A549 (cell line): ENCODE results near the gene PDE4D. TPM values are rescaled to one million over a fixed set of nuclear protein-coding genes. Genes with fewer than 3 reads are reported as not detected.

Experiments used
- ATAC-seq, 2 experiments: fragments of 200-7000 bp in 1 of 2; fragments of >200 bp in 1 of 2; cut with Nextera tagmentation in 1 of 2; cut with Tn5 transposase in 1 of 2; 3 replicates each; pipeline versions ENCODE4 v1.8.0 to v1.9.1; 2018 to 2020; ENCODE audit warnings: mild to moderate bottlenecking in 1 of 2, moderate library complexity in 1 of 2
- CTCF ChIA-PET: fragments of 300-600 bp; sonication (Branson Sonifier 250); formaldehyde crosslinking; extraction: SDS; loops from one replicate; lab custom pipeline; 2021; ENCODE audit warnings: antibody characterized with exemption, inconsistent platforms; lab: Yijun Ruan, JAX
- POLR2A ChIA-PET: fragments of 350-600 bp; formaldehyde crosslinking; extraction: SDS; loops from one replicate; lab custom pipeline; 2021; ENCODE audit warnings: antibody characterized with exemption, inconsistent platforms; lab: Yijun Ruan, JAX
- DNase-seq, 2 experiments: peaks; one replicate each; pipeline versions ENCODE4 v3.0.0 to v3.0.0-alpha.2; 2011 to 2016; ENCODE audit warnings: low read depth in 1 of 2, low spot score in 1 of 2
- FAIRE-seq: peaks from 2 replicates; lab custom pipeline; 2011; peaks lifted over from hg19 to GRCh38; lab: Jason Lieb, UNC
- H3K27ac ChIP-seq, 2 experiments: fragments of >200 bp; sonication (Bioruptor Twin); formaldehyde crosslinking; 3 replicates each; pipeline ENCODE4 v1.5.1; 2016 to 2017
- H3K4me1 ChIP-seq: fragments of >200 bp; sonication (Bioruptor Twin); formaldehyde crosslinking; 3 replicates; pipeline ENCODE4 v1.6.1; 2016
- H3K4me2 ChIP-seq: fragments of >200 bp; sonication (Bioruptor Twin); formaldehyde crosslinking; 3 replicates; pipeline ENCODE4 v1.6.1; 2016
- H3K4me3 ChIP-seq: fragments of >200 bp; sonication (Bioruptor Twin); formaldehyde crosslinking; 3 replicates; pipeline ENCODE4 v1.5.1; 2016
- H3K9me3 ChIP-seq: fragments of >200 bp; sonication (Bioruptor Twin); formaldehyde crosslinking; 3 replicates; pipeline ENCODE4 v1.6.1; 2016
- CEBPB ChIP-seq, 2 experiments: fragments of >200 bp in 1 of 2; sonication (Bioruptor Twin) in 1 of 2; formaldehyde crosslinking in 1 of 2; IDR thresholded peaks; 2 replicates each; pipeline ENCODE4 v1.6.1; 2012 to 2016
- CHD2 ChIP-seq: fragments of 150-350 bp; IDR thresholded peaks from 2 replicates; pipeline ENCODE4 v1.6.1; 2014; ENCODE audit warnings: low read length; ENCODE audit not compliant: partially characterized antibody
- EHMT2 ChIP-seq: fragments of 200-600 bp; sonication (generic); IDR thresholded peaks from 2 replicates; pipeline ENCODE4 v1.6.1; 2016; ENCODE audit warnings: antibody characterized with exemption, low read depth, mild to moderate bottlenecking, moderate library complexity
- FOSL2 ChIP-seq, 2 experiments: fragments of 450-650 bp in 1 of 2; fragments of >200 bp in 1 of 2; sonication (Bioruptor Twin) in 1 of 2; formaldehyde crosslinking; IDR thresholded peaks; 2 replicates each; pipeline versions ENCODE4 v1.5.0 to v1.6.1; 2016 to 2020; ENCODE audit warnings: mild to moderate bottlenecking in 1 of 2, moderate library complexity in 1 of 2
- HOXB5 ChIP-seq: fragments of 250-450 bp; sonication (Bioruptor Pico); IDR thresholded peaks from 2 replicates; pipeline ENCODE4 v1.5.0; 2020; ENCODE audit warnings: mild to moderate bottlenecking, moderate library complexity
- KDM5A ChIP-seq: fragments of 200-600 bp; sonication (generic); IDR thresholded peaks from 2 replicates; pipeline ENCODE4 v1.6.1; 2016; ENCODE audit warnings: antibody characterized with exemption, mild to moderate bottlenecking
- NFE2L2 ChIP-seq: fragments of 150-350 bp; conservative IDR thresholded peaks from 2 replicates; pipeline ENCODE4 v1.6.1; 2014; ENCODE audit warnings: low read length
- NPAS2 ChIP-seq: fragments of 250-450 bp; sonication (Bioruptor Pico); IDR thresholded peaks from 2 replicates; pipeline ENCODE4 v1.8.0; 2022; ENCODE audit warnings: mild to moderate bottlenecking, moderate library complexity, borderline replicate concordance
- POLR2AphosphoS2 ChIP-seq: conservative IDR thresholded peaks from 2 replicates; pipeline ENCODE4 v1.6.1; 2012; ENCODE audit warnings: low read length, improper control_type of control experiment, inconsistent platforms
- RAD21 ChIP-seq, 2 experiments: fragments of >200 bp in 1 of 2; sonication (Bioruptor Twin) in 1 of 2; formaldehyde crosslinking in 1 of 2; IDR thresholded peaks in 1 of 2; conservative IDR thresholded peaks in 1 of 2; 2 replicates in 1 of 2; 3 replicates in 1 of 2; pipeline ENCODE4 v1.6.1; 2012 to 2018; ENCODE audit warnings: inconsistent platforms in 1 of 2
- RARB ChIP-seq: fragments of 250-450 bp; sonication (Bioruptor Pico); IDR thresholded peaks from 2 replicates; pipeline ENCODE4 v1.8.0; 2021; ENCODE audit warnings: mild to moderate bottlenecking, moderate library complexity
- RNF2 ChIP-seq: fragments of 200-600 bp; sonication (generic); IDR thresholded peaks from 2 replicates; pipeline ENCODE4 v1.6.1; 2016; ENCODE audit warnings: low read depth, mild to moderate bottlenecking, antibody characterized with exemption, moderate library complexity, borderline replicate concordance
- SMC3 ChIP-seq: fragments of >200 bp; sonication (Bioruptor Twin); formaldehyde crosslinking; IDR thresholded peaks from 3 replicates; pipeline ENCODE4 v1.6.1; 2018; ENCODE audit warnings: inconsistent platforms
- TP53 ChIP-seq: fragments of 250-450 bp; sonication (Bioruptor Pico); IDR thresholded peaks from 2 replicates; pipeline ENCODE4 v1.5.0; 2021; ENCODE audit warnings: mild to moderate bottlenecking, moderate library complexity
- WGBS: methylation state at CpG from one replicate; pipeline ENCODE4 v1.1.6; 2017; ENCODE audit errors: missing lambda C conversion rate; 5-methylcytosine and 5-hydroxymethylcytosine counted together
- polyA plus RNA-seq, 4 experiments: library from polyadenylated mRNA; depleted of rRNA in 3 of 4; stranded (reverse); fragments of >200 nt; fragmentation: RNase III in 1 of 4; extraction: RNeasy Plus Mini Kit Qiagen cat#74134 plus additional on column Dnase treatment in 1 of 4; gene quantifications; 2 replicates in 3 of 4; 3 replicates in 1 of 4; pipeline ENCODE4 v1.2.3, GENCODE V29; 2011 to 2017
- TF ChIP-seq, protein P1 (sequence below): fragments of 250-450 bp; sonication (Bioruptor Pico); IDR thresholded peaks from 2 replicates; pipeline ENCODE4 v1.5.0; 2020; ENCODE audit warnings: low read depth, mild to moderate bottlenecking, moderate library complexity
- TF ChIP-seq, protein P2 (sequence below): IDR thresholded peaks from 2 replicates; pipeline ENCODE4 v1.6.1; 2012
- TF ChIP-seq, protein P3 (sequence below): fragments of 450-650 bp; IDR thresholded peaks from 2 replicates; pipeline ENCODE4 v1.6.1; 2014; ENCODE audit warnings: antibody characterized with exemption
- TF ChIP-seq, protein P4 (sequence below): fragments of 200-600 bp; sonication (generic); IDR thresholded peaks from 2 replicates; pipeline ENCODE4 v1.6.1; 2016; ENCODE audit warnings: antibody characterized with exemption, mild to moderate bottlenecking, moderate library complexity

Gene PDE4D
- polyA plus RNA-seq, 2 of the 4 experiments (the other 2 are of a cell fraction) = 74.0 to 213 TPM

DNA sequence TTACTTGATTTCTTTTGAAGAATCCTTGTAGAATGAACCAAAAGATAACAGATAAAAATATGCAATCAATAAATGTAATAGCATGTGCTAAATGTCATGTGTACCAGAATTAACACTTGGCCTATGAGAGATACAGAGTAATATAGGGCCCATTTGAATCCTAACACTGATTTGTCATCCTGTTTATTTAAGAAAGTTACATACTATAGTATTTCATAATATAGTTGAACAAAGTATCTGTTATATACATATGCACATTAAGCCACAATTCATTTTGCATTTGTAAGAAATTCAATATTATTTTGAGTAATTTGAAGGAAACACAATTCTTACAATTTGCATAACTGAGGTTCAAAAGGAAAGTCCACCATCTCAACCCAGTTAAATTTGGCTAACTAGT lies 389.5 kb downstream of the PDE4D start:
- POLR2A ChIA-PET = no interaction called here

DNA sequence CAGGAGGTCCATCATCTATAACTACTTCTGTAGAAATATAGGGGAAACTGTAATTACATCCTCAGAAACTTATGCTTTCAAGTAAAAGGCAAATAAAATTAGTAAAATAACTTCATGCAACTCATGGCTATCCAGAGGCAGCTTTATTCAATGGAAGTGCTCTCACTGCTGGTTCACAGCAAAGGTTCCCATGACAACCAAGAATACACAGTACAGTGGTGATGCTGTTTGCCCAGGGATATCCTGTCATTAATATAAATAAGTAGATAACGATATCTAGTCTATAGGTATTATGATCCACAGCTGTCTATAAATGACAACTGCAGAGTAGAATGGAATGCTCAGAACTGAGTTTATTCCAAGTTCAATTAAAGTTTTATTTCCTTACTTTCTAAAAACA lies 390.3 kb downstream of the PDE4D start:
- no peak for FAIRE-seq
- ATAC-seq = peak in 1 of 2 experiments; percentile 67; a peak in 3 of 6 replicates
- no peak overlapping the region for H3K4me3 ChIP-seq
- WGBS = 27% methylated on average over 1 of the region's 1 CpG
- TF ChIP-seq CEBPB (IDR thresholded peaks at IDR 0.05) (no peak), NPAS2 (CRISPR knock-in tag) (no peak), TP53 (CRISPR knock-in tag) (no peak)
- TF ChIP-seq, protein P1, sequence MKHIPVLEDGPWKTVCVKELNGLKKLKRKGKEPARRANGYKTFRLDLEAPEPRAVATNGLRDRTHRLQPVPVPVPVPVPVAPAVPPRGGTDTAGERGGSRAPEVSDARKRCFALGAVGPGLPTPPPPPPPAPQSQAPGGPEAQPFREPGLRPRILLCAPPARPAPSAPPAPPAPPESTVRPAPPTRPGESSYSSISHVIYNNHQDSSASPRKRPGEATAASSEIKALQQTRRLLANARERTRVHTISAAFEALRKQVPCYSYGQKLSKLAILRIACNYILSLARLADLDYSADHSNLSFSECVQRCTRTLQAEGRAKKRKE (CRISPR knock-in tag) = no peak
- TF ChIP-seq, all 56 proteins: peak for 0
- Histone ChIP-seq H3K27ac (peak overlapping the region; percentile 65 to 67; a peak in 5 of 6 replicates), H3K4me1 (peaks cover 94% of the 10 kb centered on the region), H3K4me2 (peak overlapping the region; percentile 44), H3K9me3 (no peaks in the 10 kb centered on the region)
- DNase-seq = peak in 1 of 2 experiments; percentile 36
- ChIA-PET POLR2A (no interaction called here), CTCF (interaction anchor here (0.7 to 3.9 kb wide), 3 partner anchors 41 to 171 kb away, joined by 3 to 21 read pairs (median 3); no protein-coding TSS in a partner anchor)

More for the DNA sequence above, 389.5 kb downstream of the PDE4D start:
- H3K4me3 ChIP-seq = no peak overlapping the region
- H3K9me3 ChIP-seq = no peaks in the 10 kb centered on the region
- no peak for ATAC-seq
- peaks cover 97% of the 10 kb centered on the region for H3K4me1 ChIP-seq
- TF ChIP-seq, protein P2, sequence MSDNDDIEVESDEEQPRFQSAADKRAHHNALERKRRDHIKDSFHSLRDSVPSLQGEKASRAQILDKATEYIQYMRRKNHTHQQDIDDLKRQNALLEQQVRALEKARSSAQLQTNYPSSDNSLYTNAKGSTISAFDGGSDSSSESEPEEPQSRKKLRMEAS = no peak
- TF ChIP-seq, protein P1 (CRISPR knock-in tag) = no peak
- no peak for TF ChIP-seq CHD2
- no peak for DNase-seq
- peak overlapping the region; percentile 67 to 77 for H3K27ac ChIP-seq
- peak; percentile 70 for FAIRE-seq
- CTCF ChIA-PET = interaction anchor here (1.1 to 3.9 kb wide), 3 partner anchors 22 to 170 kb away, joined by 3 to 28 read pairs (median 21); no protein-coding TSS in a partner anchor
- peak overlapping the region; percentile 44 for H3K4me2 ChIP-seq

DNA sequence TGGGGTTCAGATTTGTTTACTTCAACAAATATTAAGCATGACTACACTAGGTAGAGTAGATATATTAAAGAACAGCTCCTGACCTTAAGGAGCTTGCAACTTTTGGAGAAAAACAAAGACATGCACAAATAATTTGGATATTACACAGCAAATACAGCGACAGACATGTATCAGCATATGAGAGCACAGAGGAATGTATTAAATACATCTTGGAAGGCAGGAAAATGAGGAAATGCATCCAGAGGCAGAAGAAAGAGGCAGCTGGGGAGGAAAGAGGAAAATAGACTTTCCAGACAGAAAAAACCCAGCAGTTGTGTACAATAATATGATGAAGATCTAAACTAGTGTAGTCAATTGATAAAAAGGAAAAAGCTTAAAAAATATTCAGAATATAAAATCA lies 392.2 kb downstream of the PDE4D start:
- ATAC-seq (no peak), FAIRE-seq (peak; percentile 23), DNase-seq (no peak)
- Histone ChIP-seq H3K27ac (peak overlapping the region; percentile 23 to 45; a peak in 5 of 6 replicates), H3K4me3 (no peak overlapping the region), H3K4me1 (peaks cover 85% of the 10 kb centered on the region), H3K4me2 (peak overlapping the region; percentile 44; the same call in 2 of the 3 replicates), H3K9me3 (no peaks in the 10 kb centered on the region)
- ChIA-PET CTCF (interaction anchor here (0.7 to 2.2 kb wide), 3 partner anchors 13 to 159 kb away, joined by 3 to 6 read pairs (median 4); no protein-coding TSS in a partner anchor), POLR2A (no interaction called here)
- 57% methylated on average over 1 of the region's 1 CpG for WGBS
- no peak for TF ChIP-seq EHMT2
- TF ChIP-seq FOSL2 (IDR thresholded peaks at IDR 0.05) = no peak
- TF ChIP-seq FOSL2 (CRISPR knock-in tag; IDR thresholded peaks at IDR 0.05) = no peak
- TF ChIP-seq, protein P3, sequence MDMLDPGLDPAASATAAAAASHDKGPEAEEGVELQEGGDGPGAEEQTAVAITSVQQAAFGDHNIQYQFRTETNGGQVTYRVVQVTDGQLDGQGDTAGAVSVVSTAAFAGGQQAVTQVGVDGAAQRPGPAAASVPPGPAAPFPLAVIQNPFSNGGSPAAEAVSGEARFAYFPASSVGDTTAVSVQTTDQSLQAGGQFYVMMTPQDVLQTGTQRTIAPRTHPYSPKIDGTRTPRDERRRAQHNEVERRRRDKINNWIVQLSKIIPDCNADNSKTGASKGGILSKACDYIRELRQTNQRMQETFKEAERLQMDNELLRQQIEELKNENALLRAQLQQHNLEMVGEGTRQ = no peak
- TF ChIP-seq POLR2AphosphoS2 = no peak

DNA sequence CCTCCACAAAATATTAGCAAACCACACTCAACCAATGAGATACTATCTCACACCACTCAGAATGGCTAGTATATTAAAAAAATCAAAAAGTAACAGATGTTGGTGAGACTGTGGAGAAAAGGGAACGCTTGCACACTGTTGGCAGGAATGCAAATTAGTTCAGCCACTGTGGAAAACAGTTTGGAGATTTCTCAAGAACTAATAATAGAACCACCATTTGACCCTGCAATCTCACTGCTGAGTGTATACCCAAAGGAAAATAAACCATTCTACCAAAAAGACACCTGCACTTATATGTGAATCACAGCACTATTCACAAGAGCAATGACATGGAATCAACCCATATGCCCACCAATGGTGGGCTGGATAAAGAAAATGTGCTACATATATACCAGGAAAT lies 393.5 kb downstream of the PDE4D start:
- ChIA-PET CTCF (interaction anchor here (2.2 kb wide), 1 partner anchor 161 kb away, joined by 6 read pairs; no protein-coding TSS in a partner anchor), POLR2A (no interaction called here)
- 89% methylated on average over 1 of the region's 1 CpG for WGBS
- Histone ChIP-seq H3K27ac (no peak overlapping the region), H3K4me1 (peaks cover 73% of the 10 kb centered on the region), H3K4me2 (no peak overlapping the region), H3K4me3 (no peak overlapping the region), H3K9me3 (no peaks in the 10 kb centered on the region)
- no peak for DNase-seq
- ATAC-seq = no peak
- no peak for FAIRE-seq
- TF ChIP-seq HOXB5 (CRISPR knock-in tag) (no peak), RNF2 (no peak), RAD21 (conservative IDR thresholded peaks at IDR 0.05 in 1 of 2, IDR thresholded peaks at IDR 0.05 in 1 of 2) (no peak), RARB (no peak), NFE2L2 (no peak), KDM5A (no peak), SMC3 (no peak)
- TF ChIP-seq, protein P4, sequence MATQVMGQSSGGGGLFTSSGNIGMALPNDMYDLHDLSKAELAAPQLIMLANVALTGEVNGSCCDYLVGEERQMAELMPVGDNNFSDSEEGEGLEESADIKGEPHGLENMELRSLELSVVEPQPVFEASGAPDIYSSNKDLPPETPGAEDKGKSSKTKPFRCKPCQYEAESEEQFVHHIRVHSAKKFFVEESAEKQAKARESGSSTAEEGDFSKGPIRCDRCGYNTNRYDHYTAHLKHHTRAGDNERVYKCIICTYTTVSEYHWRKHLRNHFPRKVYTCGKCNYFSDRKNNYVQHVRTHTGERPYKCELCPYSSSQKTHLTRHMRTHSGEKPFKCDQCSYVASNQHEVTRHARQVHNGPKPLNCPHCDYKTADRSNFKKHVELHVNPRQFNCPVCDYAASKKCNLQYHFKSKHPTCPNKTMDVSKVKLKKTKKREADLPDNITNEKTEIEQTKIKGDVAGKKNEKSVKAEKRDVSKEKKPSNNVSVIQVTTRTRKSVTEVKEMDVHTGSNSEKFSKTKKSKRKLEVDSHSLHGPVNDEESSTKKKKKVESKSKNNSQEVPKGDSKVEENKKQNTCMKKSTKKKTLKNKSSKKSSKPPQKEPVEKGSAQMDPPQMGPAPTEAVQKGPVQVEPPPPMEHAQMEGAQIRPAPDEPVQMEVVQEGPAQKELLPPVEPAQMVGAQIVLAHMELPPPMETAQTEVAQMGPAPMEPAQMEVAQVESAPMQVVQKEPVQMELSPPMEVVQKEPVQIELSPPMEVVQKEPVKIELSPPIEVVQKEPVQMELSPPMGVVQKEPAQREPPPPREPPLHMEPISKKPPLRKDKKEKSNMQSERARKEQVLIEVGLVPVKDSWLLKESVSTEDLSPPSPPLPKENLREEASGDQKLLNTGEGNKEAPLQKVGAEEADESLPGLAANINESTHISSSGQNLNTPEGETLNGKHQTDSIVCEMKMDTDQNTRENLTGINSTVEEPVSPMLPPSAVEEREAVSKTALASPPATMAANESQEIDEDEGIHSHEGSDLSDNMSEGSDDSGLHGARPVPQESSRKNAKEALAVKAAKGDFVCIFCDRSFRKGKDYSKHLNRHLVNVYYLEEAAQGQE = no peak
- TF ChIP-seq, protein P2 = no peak
